ENCODE measurements around the gene PRIM1.

Gene PRIM1

DNA sequence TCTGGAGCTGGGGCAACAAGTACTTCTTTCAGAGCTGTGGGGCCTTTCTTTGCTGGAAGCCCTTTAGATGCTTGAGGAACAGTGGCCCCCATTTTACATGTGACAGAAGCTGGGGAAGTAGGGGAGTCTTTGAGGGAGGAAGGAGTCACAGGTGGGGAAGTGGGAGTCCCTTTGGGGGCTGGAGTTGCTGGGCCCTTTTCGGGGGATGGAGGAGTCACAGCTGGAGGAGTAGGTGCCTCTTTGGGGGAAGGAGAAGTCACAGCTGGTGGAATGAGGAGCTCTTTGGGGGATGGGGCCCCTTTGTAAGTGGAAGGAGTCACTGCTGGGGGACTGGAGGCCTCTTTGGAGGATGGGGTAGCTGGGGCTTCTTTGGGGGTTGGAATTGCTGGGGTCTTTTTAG is 35.7 kb downstream of the PRIM1 start:
- DNase-seq: peak; percentile 46

DNA sequence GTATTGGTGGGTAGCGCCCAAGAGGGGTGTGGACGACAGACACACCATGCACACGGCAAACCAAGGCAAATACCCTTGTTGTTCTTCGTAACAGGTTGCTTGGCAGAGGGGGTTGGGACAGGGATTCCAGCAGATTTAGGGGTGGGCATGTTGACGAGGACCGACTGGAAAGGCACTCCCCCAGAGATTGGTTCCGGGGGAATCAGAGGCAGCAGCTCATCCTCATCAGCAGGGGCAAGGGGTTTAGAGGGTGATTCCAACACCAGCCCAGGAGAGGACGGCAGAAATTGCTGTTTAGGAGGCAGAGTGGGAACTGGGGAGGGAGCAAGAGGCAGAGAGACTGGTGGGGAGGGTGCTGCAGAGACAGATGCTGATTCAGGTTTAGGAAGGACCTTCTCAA is 36.3 kb downstream of the PRIM1 start:
- DNase-seq: peak; percentile 51

DNA sequence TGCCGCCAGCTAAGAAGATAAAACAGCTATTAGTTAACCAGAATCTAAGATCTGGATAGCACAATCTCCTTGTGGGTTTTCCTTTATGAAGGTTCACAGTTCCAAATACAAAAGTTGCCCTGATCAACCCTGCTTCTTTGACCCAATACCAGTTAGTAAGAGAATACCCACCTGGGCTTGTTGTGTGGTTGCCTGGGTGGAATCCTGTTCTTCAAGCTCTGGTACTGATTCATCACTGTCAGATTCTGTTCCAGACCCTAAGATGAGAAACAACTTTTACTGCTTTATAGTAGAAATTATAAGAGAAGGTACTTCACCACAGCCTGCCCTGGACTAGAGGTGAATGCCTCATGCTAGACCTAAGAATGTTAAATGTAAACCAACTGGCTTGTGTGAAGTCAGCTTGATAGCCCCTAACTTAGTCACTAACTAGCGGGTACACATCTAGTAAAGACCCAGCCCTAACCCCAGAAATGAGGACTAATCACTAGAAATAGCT is 37.6 kb downstream of the PRIM1 start:
- peak; percentile 14 for DNase-seq

DNA sequence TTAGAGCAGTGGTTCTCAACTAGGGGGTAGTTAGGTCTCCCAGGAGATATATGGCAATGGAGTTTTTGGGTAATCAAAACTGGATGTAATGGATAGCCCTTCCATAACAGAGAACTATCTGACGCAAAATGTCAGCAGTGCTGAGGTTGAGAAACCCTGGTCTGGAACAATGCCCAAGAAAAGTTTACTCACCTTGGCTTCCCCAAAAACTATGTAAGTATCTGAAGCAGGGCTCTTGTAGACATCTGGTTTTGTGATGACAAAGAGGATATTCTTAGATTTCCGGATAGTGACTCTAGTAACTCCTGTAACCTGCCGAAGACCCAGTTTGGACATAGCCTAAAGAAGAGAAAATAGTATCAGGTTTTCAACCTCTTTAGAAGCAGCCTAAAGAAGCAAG is 38.8 kb downstream of the PRIM1 start:
- no peak for DNase-seq

DNA sequence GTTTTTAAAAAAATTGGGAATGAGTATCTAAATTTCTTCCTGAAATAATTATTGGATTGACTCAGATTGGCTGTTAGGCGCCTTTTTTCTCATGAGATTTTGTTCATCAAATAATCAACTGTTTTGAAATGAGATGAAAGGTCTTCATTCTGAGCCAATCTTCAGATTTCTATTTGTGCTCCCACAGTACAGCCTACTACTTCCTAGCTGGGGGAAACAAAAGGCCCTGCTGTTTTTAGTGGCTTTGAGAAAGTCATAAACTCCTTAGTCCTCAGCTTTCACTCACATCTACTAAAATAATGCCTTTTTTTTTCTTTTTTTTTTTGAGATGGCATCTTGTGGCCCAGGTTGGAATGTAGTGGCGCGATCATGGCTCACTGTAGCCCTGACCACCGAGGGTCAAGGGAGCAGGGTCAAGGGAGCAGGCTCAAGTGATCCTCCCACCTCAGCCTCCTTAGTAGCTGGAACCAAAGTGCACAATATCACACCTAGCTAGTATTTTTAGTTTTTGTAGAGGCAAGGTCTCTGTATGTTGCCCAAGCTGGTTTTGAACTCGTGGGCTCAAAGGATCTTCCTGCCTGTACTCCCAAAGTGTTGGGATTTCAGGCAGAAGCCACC is 42.3 kb downstream of the PRIM1 start:
- DNase-seq: peak; percentile 17

DNA sequence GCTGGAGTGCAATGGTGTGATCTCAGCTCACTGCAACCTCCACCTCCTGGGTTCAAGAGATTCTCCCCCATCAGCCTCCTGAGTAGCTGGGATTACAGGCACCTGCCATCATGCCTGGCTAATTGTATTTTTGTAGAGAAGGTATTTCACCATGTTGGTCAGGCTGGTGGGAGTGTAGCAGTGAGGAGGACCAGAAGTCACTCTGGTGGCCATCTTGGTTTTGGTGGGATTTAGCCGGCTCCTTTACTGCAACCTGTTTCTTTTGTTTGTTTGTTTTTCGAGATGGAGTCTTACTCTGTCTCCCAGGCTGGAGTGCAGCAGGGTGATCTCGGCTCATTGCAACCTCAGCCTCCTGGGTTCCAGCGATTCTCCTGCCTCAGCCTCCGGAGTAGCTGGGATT is 47.6 kb downstream of the PRIM1 start:
- peak; percentile 19 for DNase-seq

DNA sequence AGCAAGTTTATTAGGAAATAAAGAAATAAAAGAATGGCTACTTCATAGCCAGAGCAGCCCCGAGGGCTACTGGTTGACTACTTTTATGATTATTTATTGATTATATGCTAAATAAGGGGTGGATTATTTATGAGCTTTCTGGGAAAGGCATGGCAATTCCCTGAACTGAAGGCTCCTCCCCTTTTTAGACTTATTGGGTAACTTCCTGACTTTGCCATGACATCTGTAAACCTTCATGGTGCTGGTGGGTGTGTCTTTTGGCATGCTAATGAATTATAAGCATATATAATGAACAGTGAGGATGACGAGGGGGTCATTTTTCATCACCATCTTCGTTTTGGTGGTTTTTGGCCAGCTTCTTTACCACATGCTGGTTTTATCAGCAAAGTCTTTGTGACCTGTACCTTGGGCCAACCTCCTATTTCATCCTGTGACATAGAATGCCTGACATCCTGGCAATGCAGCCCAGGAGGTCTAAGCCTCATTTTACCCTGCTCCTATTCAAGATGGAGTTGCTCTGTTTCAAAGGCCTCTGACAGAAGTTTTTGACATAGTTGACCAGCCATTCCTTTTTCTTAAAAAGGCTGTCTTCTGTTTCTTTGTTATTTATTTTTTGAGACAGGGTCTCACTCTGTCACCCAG is 53.0 kb downstream of the PRIM1 start:
- no peak for DNase-seq

DNA sequence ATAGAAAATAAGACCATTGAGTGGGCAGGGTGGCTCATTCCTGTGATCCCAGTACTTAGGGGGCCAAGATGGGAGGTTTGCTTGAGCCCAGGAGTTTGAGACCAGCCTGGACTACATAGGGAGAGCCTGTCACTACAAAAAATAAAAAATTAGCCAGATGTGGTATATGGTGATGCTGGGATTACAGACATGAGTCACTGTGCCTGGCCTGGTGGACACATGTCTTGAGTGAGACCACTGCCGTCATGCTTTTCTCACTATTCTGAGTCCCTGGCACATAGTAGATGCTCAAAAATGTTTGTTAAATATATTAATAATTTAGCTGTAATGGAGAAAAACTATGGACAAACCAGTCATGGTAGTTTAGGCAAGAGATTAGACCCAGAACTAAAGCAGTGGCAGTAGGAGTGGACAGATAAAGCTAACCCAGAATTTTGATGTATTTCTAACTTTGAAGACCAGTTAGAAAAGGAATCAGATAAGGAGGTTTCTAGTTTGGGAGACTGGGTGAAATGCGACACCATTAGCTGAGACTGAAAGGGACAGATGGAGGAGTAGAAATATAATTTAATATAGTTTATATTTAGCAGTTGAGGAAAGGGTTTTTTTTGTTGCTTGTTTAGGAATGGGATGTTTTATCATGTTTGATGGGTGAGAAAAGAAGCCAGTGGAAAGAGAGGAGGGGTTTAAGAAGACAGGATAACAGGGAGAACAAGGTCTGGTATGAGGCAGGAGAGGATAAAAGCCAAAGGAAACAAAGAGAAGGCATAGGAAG is 56.6 kb downstream of the PRIM1 start:
- DNase-seq: peak; percentile 6

DNA sequence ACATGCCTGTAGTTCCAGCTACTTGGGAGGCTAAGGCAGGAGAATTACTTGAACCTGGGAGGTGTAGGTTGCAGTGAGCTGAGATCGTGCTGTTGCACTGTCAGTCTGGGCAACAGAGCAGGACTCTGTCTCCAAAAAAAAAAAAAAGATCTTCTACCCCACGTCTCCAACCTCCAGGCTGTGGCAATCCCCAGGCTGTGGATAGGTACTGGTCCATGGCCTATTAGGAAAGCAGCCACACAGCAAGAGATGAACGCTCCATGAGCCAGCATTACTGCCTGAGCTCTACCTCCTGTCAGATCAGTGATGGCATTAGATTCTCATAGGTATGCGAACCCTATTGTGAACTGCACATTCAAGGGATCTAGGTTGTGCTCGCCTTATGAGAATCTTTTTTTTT is 58.0 kb downstream of the PRIM1 start:
- DNase-seq: peak; percentile 31

DNA sequence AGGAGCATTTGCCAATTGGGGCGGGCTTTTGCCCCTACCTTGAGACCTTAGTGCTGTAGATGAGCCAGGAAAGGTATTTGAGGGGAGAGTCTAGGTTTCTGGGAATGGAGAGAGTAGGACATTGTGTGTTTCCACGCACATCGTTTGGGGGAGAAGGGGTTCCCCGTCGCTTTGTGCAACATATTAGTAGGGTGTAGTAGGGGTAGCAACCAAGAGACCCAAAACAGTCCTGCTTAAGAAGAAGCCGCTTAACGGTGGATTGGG is 63.3 kb downstream of the PRIM1 start:
- DNase-seq: no peak

DNA sequence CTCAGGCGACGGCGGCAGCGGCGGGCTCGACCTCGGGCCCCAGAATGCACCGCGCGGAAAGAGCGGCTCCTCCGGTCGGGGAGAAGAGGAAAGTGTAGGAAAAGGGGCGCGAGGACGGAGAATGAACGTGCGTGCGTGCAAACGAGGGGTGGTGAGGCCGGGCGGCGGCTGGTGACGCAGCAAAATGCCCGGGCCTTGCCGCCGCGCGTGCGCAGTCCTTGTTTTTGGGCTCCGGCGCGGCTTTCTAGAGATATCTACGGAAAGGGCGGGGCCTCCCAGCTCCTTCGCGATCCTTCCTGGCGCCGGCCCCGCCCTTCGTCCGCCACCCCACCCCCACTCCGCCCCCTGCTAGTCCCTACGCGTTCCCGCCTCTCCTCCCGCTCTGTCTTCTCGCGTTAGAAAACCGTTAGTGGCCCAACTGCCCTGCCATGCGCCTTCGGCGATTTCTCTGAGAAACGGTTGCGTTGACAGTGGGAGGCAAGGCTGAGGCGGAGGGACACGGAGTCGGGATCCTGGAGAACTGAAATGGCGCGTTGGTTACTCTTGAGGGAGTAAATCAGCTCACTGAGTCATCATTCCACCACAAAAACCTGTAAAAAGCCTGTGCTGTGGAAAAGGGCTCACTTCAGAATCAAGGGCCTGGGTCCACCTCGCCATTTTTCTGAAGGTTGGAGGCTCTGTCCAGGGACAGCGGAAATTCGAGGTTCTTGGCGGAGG is 63.8 kb downstream of the PRIM1 start, which contains the start of gene PTGES3:
TSS of gene PTGES3 (minus strand) at position 156 of the 717 bp plus-strand sequence. CDS start 285 bp downstream, outside the sequence.
- peak; percentile 99 for DNase-seq

DNA sequence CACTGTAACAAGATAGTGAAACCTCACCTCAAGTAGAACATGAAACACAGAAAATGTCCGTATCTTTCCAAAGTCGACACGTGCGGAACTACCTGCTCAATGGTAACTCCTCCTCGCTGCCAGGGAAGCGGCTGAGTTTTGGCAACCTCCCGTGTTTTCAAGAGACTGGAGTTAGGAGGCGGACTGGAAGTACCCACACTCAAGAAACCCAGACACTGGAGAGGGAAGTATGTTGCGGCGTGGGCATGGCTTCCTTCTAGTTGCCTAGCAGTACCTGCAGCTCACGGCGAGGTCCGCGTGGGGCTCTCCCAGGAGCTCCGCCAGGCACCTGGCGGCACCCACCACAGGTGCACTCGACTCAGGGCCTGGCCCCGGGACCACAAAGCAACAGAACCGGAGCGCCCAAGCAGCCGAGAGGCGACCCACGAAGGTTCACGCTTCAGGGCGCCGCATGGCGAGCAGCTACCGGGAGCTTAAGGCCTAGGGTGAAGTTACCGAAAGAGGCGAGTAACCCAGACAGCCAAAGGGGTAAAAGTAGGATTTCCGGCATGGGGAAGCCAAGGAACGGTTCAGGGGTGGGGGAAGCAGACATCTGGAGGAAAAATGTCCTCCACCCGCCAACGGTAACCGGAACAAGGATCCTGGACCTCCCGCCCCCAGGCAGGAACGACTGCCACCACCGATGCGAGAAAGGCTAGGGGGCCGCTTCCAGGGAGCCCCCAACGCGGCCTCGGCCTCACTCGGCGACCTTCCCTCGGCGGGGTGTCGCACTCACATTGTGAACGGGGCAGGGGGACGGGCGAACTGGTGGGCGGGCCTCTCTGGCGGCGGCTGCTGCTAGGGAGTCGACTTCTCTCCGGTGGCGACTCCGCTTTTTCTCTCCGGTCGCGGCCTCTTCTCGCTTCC is 64.6 kb downstream of the PRIM1 start:
- DNase-seq: peak; percentile 87

DNA sequence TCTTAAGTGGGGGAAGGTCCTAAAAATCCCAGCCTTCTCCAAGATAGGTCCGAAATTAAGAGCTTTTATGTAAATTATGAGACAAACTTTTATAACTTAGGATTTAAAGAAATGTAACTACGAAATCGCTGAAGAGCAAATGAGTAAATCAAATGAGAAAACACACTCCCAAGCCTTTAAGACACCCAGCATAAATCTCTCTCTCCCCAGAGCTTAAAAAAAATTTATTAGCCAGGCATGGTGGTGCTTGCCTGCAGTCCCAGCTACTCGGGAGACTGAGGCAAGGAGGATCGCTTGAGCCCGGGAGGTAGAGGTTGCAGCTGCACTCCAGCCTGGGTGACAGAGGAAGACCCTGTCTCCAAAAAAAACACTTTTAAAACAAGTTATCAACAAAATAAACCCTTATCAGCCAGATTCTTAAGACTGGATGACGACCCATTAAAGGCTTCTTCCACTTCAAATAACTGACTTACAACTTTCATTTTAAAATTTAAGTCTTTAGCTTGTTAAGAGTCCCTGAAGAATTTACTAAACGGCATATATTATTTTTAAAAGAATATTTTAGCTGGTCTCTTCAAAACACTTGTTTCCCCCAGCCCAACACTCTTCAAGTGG is 67.3 kb downstream of the PRIM1 start:
- peak; percentile 64 for DNase-seq

DNA sequence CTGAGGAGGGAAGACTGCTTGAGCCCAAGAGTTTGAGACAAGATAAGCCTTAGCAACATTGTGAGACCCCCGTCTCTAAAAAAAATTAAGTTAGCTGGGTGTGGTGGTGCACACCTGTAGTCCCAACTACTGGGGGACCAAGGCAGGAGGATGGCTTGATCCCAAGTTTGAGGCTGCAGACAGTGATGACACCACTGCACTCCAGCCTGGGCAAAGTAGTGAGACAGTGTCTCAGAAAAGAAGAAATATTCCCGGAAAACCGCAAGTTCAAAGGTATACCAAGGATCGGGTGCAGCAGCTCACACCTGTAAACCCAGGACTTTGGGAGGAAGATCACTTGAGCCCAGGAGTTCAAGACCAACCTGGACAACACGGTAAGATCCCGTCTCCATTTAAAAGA is 69.8 kb downstream of the PRIM1 start:
- DNase-seq: no peak

Data from activated effector memory CD4-positive, alpha-beta T cell treated with anti-CD3 and anti-CD28 coated beads, Interleukin-2, amount 50 U/mL, for 16 hours (primary cell).